Measurements from ENCODE around the gene HCRT.

DNA sequence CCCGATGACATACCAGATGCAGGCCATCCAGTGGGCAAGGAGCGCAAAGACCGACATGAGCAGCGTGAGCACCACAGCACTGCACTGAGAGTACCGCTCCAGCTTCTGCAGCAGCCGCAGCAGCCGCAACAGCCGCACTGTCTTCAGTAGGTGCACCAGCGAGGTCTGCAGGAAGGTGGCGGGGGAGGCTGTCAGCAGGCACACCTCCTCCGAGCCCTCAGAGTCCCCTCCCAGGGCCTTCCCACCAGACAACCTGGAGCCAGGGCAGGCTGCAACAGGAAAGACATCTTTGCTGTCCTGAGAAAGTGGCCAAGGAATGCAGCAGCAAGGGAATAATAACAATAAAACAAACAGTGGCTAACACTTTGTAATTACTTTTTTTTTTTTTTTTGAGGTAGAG, 13.4 kb downstream of the HCRT start:
- TF ChIP-seq, protein P1, sequence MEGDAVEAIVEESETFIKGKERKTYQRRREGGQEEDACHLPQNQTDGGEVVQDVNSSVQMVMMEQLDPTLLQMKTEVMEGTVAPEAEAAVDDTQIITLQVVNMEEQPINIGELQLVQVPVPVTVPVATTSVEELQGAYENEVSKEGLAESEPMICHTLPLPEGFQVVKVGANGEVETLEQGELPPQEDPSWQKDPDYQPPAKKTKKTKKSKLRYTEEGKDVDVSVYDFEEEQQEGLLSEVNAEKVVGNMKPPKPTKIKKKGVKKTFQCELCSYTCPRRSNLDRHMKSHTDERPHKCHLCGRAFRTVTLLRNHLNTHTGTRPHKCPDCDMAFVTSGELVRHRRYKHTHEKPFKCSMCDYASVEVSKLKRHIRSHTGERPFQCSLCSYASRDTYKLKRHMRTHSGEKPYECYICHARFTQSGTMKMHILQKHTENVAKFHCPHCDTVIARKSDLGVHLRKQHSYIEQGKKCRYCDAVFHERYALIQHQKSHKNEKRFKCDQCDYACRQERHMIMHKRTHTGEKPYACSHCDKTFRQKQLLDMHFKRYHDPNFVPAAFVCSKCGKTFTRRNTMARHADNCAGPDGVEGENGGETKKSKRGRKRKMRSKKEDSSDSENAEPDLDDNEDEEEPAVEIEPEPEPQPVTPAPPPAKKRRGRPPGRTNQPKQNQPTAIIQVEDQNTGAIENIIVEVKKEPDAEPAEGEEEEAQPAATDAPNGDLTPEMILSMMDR (IDR thresholded peaks at IDR 0.05; ENCODE audit: low read depth, low read length) = no peak
- no peak for TF ChIP-seq POLR2A (IDR thresholded peaks at IDR 0.05; ENCODE audit: extremely low read depth, insufficient read length)
- TF ChIP-seq, protein P2, sequence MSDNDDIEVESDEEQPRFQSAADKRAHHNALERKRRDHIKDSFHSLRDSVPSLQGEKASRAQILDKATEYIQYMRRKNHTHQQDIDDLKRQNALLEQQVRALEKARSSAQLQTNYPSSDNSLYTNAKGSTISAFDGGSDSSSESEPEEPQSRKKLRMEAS (IDR thresholded peaks at IDR 0.05; ENCODE audit: low read depth, low read length) = no peak
- no peak for TF ChIP-seq MYC (IDR thresholded peaks at IDR 0.05; ENCODE audit: low read depth, low read length)

Data from NB4 (cell line).